Measurements from ENCODE around the gene FAF1. TPM values are rescaled to one million over a fixed set of nuclear protein-coding genes. Genes with fewer than 3 reads are reported as not detected.

FAF1 gene
- total and polyA plus RNA-seq, 9 of the 15 experiments (the other 6 are each of a cell fraction or from before 2014, with no cell fraction given), result 48.7 to 225 (median 118) TPM

DNA sequence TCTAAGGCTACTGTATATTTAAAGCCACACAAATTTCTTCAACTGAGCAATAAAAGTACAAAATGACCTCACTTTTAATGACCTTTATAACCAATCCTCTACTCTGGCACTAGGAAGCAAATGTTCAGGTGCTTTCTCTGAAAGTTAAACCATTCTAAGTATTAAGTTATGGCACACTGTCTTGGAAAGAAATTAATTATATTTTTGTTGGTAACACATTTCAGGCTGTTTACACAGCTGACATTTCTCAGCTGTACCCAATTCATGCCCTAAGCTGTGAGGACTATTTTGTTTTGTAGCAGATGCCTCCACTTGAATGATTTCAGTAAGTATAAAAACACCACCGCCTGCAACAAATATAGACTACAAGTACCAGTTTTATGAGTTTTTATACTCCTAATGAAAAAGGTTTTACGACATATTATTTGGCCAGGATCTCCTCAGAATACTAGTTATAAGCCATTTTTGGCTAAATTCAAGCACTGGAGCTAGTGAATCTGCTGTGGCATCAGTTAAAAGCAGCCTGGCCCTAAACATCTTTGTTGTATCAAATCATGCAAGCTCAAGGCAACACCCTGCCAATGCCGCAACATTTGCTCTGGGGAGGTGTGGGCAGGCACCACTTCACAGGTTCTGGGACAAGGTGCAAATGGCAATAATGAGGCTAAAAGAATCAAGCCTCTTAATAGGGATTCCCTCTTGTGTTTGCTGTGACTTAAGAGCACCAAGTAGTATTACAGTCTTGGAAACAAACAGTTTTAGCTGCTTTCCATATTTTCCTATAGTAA lies 308.4 kb downstream of the FAF1 start (continued):
- TF ChIP-seq CEBPG (CRISPR knock-in tag; IDR thresholded peaks at IDR 0.05), result no peak
- TF ChIP-seq CEBPG (tag; conservative IDR thresholded peaks at IDR 0.05 in 1 of 2, IDR thresholded peaks at IDR 0.05 in 1 of 2), result no peak

DNA sequence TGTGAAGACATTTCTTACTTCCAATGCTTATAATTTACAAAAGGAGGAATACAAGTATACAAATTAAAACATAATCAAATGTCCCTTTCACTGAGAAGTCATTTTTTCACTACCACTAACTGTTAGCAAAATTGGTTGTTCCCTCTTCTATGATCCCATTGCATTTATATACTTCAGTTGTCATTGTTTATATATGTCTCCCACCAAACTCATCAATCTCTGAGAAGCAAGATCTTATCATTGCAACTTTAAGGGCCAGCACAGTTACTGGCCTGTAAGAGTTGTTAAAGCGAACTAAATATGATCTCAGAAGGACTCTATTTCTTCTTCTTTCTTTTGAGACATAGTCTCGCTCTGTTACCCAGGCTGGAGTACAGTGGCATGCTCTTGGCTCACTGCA lies 313.5 kb downstream of the FAF1 start:
- Histone ChIP-seq H3K79me2 (ENCODE audit: control insufficient read depth, insufficient read depth, low read length) (no peaks in the 10 kb centered on the region), H3K4me1 (replicated peaks in 1 of 2; ENCODE audit: control insufficient read depth in 2 of 2, insufficient read depth in 2 of 2, low read length in 2 of 2) (no peaks in the 10 kb centered on the region), H3K4me2 (ENCODE audit: insufficient read depth, low read length) (no peak overlapping the region), H3K9ac (ENCODE audit: insufficient read depth in 1 of 2, low read depth in 2 of 2, low read length in 2 of 2) (no peak overlapping the region), H3K27ac (ENCODE audit: extremely low read depth, low read depth, low read length) (no peak overlapping the region), H3K4me3 (no peak overlapping the region), H4K20me1 (replicated peaks; ENCODE audit: control insufficient read depth, insufficient read depth, low read length) (no peaks in the 10 kb centered on the region), H2AFZ (ENCODE audit: low read depth, low read length) (no peak overlapping the region), H3K27me3 (ENCODE audit: control insufficient read depth in 2 of 2, insufficient read depth in 2 of 2, low read length in 2 of 2) (no peaks in the 10 kb centered on the region), H3K9me3 (replicated peaks; ENCODE audit: control insufficient read depth, insufficient read depth, low read depth, low read length) (no peaks in the 10 kb centered on the region), H3K36me3 (ENCODE audit: control insufficient read depth, insufficient read depth, low read length) (peaks cover 16% of the 10 kb centered on the region), H3K9me1 (ENCODE audit: control insufficient read depth, insufficient read depth, low read length) (no peaks in the 10 kb centered on the region)
- WGBS (ENCODE audit: insufficient coverage, low coverage, missing lambda C conversion rate), result 87% methylated on average over 2 of the region's 2 CpGs
- ChIA-PET CTCF (ENCODE audit: low intra/inter-chr PET ratio) (no interaction called here), POLR2A (interaction anchor here (0.5 kb wide), 1 partner anchor 1084 kb away, joined by 3 read pairs; no protein-coding TSS in a partner anchor)
- no TSS peak for BruUV-seq (replicated peaks)
- ATAC-seq, result no peak
- in situ Hi-C loops (cut with MboI), result no loop called here
- intact Hi-C loops (cut with micrococcal nuclease), result no loop called here
- no peak for FAIRE-seq
- no peak for TF ChIP-seq PBX2 (CRISPR knock-in tag; IDR thresholded peaks at IDR 0.05; ENCODE audit: low read depth)
- peak; percentile 76 for TF ChIP-seq PBX2 (tag; conservative IDR thresholded peaks at IDR 0.05; ENCODE audit: low read depth)
- no peak for TF ChIP-seq POLR2G (IDR thresholded peaks at IDR 0.05; ENCODE audit: low read depth, low read length)
- no peak for TF ChIP-seq HNRNPH1 (optimal IDR thresholded peaks at IDR 0.05; ENCODE audit: low read depth, low read length)
- TF ChIP-seq RBM14 (IDR thresholded peaks at IDR 0.05; ENCODE audit: borderline replicate concordance, insufficient read depth, low read depth, low read length), result no peak
- TF ChIP-seq BHLHE40 (IDR thresholded peaks at IDR 0.05; ENCODE audit: low read length), result no peak
- TF ChIP-seq MEIS2 (IDR thresholded peaks at IDR 0.05; ENCODE audit: partially characterized antibody), result peak; percentile 72
- no peak for TF ChIP-seq CEBPB (tag; IDR thresholded peaks at IDR 0.05)
- no peak for TF ChIP-seq ZNF668 (CRISPR knock-in tag; IDR thresholded peaks at IDR 0.05)
- DNase-seq (ENCODE audit: extremely low read depth in 1 of 4, low spot score in 3 of 4), result no peak

Data from K562 (cell line).